Endothelial cell of umbilical vein (primary cell): ENCODE data around the gene PRDM2. TPM values are rescaled to one million over a fixed set of nuclear protein-coding genes. Genes with fewer than 3 reads are reported as not detected.
"Not testable (repeated sequence)": the region's sequence is repeated elsewhere in the genome, so short reads cannot be mapped to it uniquely, and the experiment has no call there.

ENCODE experiments used
- BruUV-seq: library from RNA; stranded (reverse); fragments of 400-500 nt; replicated peaks from 2 replicates; lab custom pipeline; 2021; lab: Mats Ljungman, UMichigan
- CTCF ChIA-PET: fragments of 300-600, 350-600 bp; sonication (Branson Sonifier 250); formaldehyde crosslinking; loops from one replicate; lab custom pipeline; 2021; ENCODE audit warnings: antibody characterized with exemption, inconsistent platforms; lab: Charles Lee
- POLR2A ChIA-PET: fragments of 300-600, 350-600 bp; sonication (Branson Sonifier 250); formaldehyde crosslinking; loops from one replicate; lab custom pipeline; 2021; ENCODE audit warnings: antibody characterized with exemption, inconsistent platforms; lab: Charles Lee
- DNase-seq: peaks from one replicate; pipeline ENCODE4 v3.0.0-alpha.2; 2011; ENCODE audit warnings: low read depth, low spot score
- FAIRE-seq: peaks from 2 replicates; lab custom pipeline; 2011; peaks lifted over from hg19 to GRCh38; lab: Jason Lieb, UNC
- H2AFZ ChIP-seq: 2 replicates; pipeline ENCODE4 v1.6.0; 2012; ENCODE audit warnings: low read depth, low read length, control low read depth, inconsistent platforms
- H3K27ac ChIP-seq: 2 replicates; pipeline ENCODE4 v1.5.1; 2011; ENCODE audit warnings: low read depth, mild to moderate bottlenecking, control low read depth, low read length, moderate library complexity; ENCODE audit not compliant: insufficient read depth
- H3K27me3 ChIP-seq, 2 experiments: 2 replicates each; pipeline versions ENCODE4 v1.6.0 to v1.6.1; 2011; ENCODE audit warnings: low read length in 2 of 2, mixed read lengths in 1 of 2; ENCODE audit not compliant: control insufficient read depth in 2 of 2, insufficient read depth in 2 of 2
- H3K36me3 ChIP-seq, 2 experiments: 2 replicates in 1 of 2; 3 replicates in 1 of 2; pipeline ENCODE4 v1.5.1; 2011; ENCODE audit warnings: low read length in 2 of 2, mild to moderate bottlenecking in 1 of 2, moderate library complexity in 1 of 2; ENCODE audit not compliant: control insufficient read depth in 2 of 2, insufficient read depth in 2 of 2; ENCODE audit errors: extremely low read depth in 1 of 2
- H3K4me1 ChIP-seq: 3 replicates; pipeline ENCODE4 v1.5.1; 2011; ENCODE audit warnings: mild to moderate bottlenecking, low read length; ENCODE audit not compliant: control insufficient read depth, insufficient read depth; ENCODE audit errors: extremely low read depth
- H3K4me2 ChIP-seq: 2 replicates; pipeline ENCODE4 v1.6.1; 2011; ENCODE audit warnings: low read length, control low read depth, mixed read lengths; ENCODE audit not compliant: insufficient read depth
- H3K4me3 ChIP-seq, 3 experiments: fragments of 200-600 bp in 1 of 3; sonication (generic), shearing (Covaris generic) in 1 of 3; replicated peaks in 1 of 3; 2 replicates each; pipeline ENCODE4 v1.5.1; 2011 to 2016; ENCODE audit warnings: control low read depth in 3 of 3, low read length in 3 of 3, mild to moderate bottlenecking in 2 of 3, inconsistent platforms in 1 of 3, low read depth in 1 of 3, moderate library complexity in 1 of 3; ENCODE audit not compliant: insufficient read depth in 1 of 3
- H3K79me2 ChIP-seq: 2 replicates; pipeline ENCODE4 v1.6.0; 2012; ENCODE audit warnings: low read length, inconsistent platforms; ENCODE audit not compliant: control insufficient read depth, insufficient read depth
- H3K9ac ChIP-seq: replicated peaks from 2 replicates; pipeline ENCODE3; 2011; ENCODE audit warnings: low read length, control low read depth; ENCODE audit not compliant: insufficient read depth; ENCODE audit errors: extremely low read depth
- H3K9me1 ChIP-seq: replicated peaks from 3 replicates; pipeline ENCODE4 v1.6.0; 2011; ENCODE audit warnings: mild to moderate bottlenecking, low read length; ENCODE audit not compliant: control insufficient read depth, insufficient read depth; ENCODE audit errors: extremely low read depth
- H3K9me3 ChIP-seq: replicated peaks from 2 replicates; pipeline ENCODE4 v1.5.1; 2012; ENCODE audit warnings: low read length, inconsistent platforms; ENCODE audit not compliant: control insufficient read depth, insufficient read depth
- H4K20me1 ChIP-seq: replicated peaks from 2 replicates; pipeline ENCODE3; 2011; ENCODE audit warnings: mild to moderate bottlenecking, low read length; ENCODE audit not compliant: control insufficient read depth, insufficient read depth; ENCODE audit errors: extremely low read depth
- CTCF ChIP-seq, 2 donors: IDR thresholded peaks; 1 replicate in 1 of 2; 2 replicates in 1 of 2; pipeline ENCODE4 v1.5.1; 2011; ENCODE audit warnings: low read length in 2 of 2, mild to moderate bottlenecking in 2 of 2, moderate library complexity in 2 of 2, control low read depth in 1 of 2, inconsistent platforms in 1 of 2, low read depth in 1 of 2; ENCODE audit not compliant: insufficient read depth in 1 of 2; ENCODE audit errors: extremely low read depth in 1 of 2
- EZH2 ChIP-seq: IDR thresholded peaks from 2 replicates; pipeline ENCODE4 v1.6.1; 2012; ENCODE audit warnings: borderline replicate concordance, low read depth, mild to moderate bottlenecking, moderate library complexity, low read length, inconsistent platforms; ENCODE audit not compliant: severe bottlenecking
- JUN ChIP-seq: IDR thresholded peaks from 2 replicates; pipeline ENCODE4 v1.6.1; 2011; ENCODE audit warnings: borderline replicate concordance, low read depth; ENCODE audit not compliant: insufficient read length, insufficient read depth
- dilution Hi-C: fragments of 300-500 bp; cut with MboI; formaldehyde crosslinking; loops from one replicate; pipeline ENCODE4 v1.15.0; 2019; ENCODE audit warnings: low sequenced_read_pairs; ENCODE audit not compliant: extremely low pct_ligation_motif_present
- intact Hi-C: fragments of 100-400 bp; cut with micrococcal nuclease; formaldehyde crosslinking; loops from one replicate; pipeline ENCODE4 v1.10.0; 2022
- polyA plus RNA-seq, 4 experiments: library from polyadenylated mRNA; depleted of rRNA in 3 of 4; stranded (reverse) in 3 of 4; unstranded in 1 of 4; fragments of >200 nt; gene quantifications; 2 replicates each; pipeline versions ENCODE4 v1.2.1 to v1.2.3, GENCODE V29; 2011 to 2012; ENCODE audit warnings: missing spikeins in 1 of 4
- total RNA-seq: library from RNA; stranded (reverse); gene quantifications from 2 replicates; pipeline ENCODE4 v1.2.3, GENCODE V29; 2021

Gene PRDM2
- total and polyA plus RNA-seq, 2 donors (not counting 3 experiments of a cell fraction or from before 2014, with no cell fraction given): 11.3 to 35.7 TPM

GRCh38 chr1:13714851-13715250, 14.9 kb downstream of the PRDM2 start:
- Histone ChIP-seq H3K79me2 (peaks cover 2% of the 10 kb centered on the region), H3K9me3 (no peaks in the 10 kb centered on the region), H3K4me3 (no peak overlapping the region), H3K27ac (no peak overlapping the region), H3K36me3 (no peaks in the 10 kb centered on the region), H3K9ac (no peak overlapping the region), H3K4me1 (no peaks in the 10 kb centered on the region), H3K27me3 (no peaks in the 10 kb centered on the region), H2AFZ (no peak overlapping the region), H3K4me2 (no peak overlapping the region), H4K20me1 (no peaks in the 10 kb centered on the region), H3K9me1 (no peaks in the 10 kb centered on the region)
- no peak for DNase-seq
- CTCF ChIA-PET: interaction anchor here (1.3 kb wide), 1 partner anchor 11 kb away, joined by 5 read pairs; no protein-coding TSS in a partner anchor
- POLR2A ChIA-PET: no interaction called here
- dilution Hi-C loops (no loop called here), intact Hi-C loops (no loop called here)
- TF ChIP-seq CTCF (IDR thresholded peaks at IDR 0.05; ENCODE audit: extremely low read depth in 1 of 2, insufficient read depth in 1 of 2, low read depth in 1 of 2, low read length in 2 of 2) (peak in 1 of 2 donors; percentile 8), JUN (no peak), EZH2 (no peak)
- BruUV-seq: no TSS peak
- FAIRE-seq: peak; percentile 40

DNA sequence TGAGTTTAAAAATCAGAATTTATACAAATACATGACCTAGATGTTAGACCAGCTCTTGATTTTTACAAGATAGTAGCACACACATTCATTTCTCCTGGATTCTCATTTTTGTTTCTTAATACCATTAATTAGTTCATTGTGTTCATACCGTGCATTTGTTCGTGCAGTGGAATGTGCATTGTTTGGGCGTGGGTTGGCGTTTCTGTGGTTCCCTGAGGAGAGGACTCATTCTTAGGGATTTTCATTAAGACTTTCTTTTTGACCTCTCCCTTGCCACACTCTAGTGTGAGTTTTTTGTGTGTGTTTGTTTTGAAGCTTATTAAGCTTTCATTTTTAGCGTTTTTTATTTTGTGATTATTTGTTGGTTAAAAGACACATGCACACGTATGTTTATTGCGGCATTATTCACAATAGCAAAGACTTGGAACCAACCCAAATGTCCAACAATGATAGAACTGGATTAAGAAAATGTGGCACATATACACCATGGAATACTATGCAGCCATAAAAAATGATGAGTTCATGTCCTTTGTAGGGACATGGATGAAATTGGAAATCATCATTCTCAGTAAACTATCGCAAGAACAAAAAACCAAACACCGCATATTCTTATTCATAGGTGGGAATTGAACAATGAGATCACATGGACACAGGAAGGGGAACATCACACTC, 15.8 kb downstream of the PRDM2 start:
- BruUV-seq, H3K27me3 ChIP-seq, dilution Hi-C loops, FAIRE-seq, H3K79me2 ChIP-seq, H3K4me1 ChIP-seq, DNase-seq, H3K4me2 ChIP-seq, H2AFZ ChIP-seq, H3K4me3 ChIP-seq, H3K9ac ChIP-seq, H3K27ac ChIP-seq, H3K36me3 ChIP-seq, POLR2A ChIA-PET, intact Hi-C loops, H4K20me1 ChIP-seq, H3K9me3 ChIP-seq, H3K9me1 ChIP-seq: not testable (repeated sequence)
- CTCF ChIA-PET: interaction anchor here (1.3 kb wide), 1 partner anchor 10 kb away, joined by 5 read pairs; no protein-coding TSS in a partner anchor
